NOMO-1 treated with dmso at 0.1 percent for 144 hours (cell line): Measurements from ENCODE around the gene DENND6B.

Experiments used
- DNase-seq: peaks from one replicate; lab custom pipeline; 2025; ENCODE audit not compliant: unreplicated experiment; lab: John Stamatoyannopoulos, UW

DENND6B gene

DNA sequence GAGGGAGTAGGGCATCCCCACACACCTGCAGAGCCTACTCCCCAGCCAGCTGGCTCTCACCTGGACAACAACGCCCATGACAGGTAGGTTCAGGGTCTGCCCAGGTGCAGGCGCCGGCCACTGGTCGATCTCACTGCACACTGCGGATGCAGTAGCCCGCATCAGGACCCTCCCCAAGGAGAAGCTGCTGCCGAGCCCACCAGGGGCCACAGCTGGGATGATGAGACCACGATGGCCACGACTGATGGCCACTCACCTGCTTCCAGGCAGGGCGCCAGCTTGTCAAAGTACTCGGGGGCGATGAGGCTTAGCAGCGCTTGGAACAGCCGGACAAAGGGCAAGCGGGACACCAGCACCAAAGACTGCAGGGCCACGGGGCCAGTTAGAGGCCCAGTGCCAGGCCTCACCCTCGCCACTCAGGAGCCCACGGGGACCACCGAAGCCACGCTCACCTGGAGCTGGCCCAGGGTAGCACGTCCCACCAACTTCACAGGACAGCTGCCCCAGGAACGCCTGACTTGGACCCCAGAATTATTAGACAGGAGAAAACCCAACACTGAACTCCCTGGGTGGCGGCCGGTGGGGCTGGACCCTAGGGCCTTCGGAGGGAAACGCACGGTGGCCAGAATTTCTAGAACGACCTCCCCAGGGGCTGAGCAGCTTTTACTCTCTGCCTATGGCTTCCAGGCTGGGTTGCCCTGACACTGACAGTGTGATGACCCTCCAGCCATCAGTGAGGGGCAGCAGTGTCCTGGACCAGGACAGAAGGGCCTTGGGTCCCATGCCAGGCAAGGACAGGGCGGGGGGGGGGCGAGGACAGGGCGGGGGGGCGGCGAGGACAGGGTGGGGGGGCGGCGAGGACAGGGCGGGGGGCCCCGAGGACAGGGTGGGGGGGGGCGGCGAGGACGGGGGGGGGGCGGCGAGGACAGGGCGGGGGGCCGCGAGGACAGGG, 10.4 kb downstream of the DENND6B start:
- no peak for DNase-seq

DNA sequence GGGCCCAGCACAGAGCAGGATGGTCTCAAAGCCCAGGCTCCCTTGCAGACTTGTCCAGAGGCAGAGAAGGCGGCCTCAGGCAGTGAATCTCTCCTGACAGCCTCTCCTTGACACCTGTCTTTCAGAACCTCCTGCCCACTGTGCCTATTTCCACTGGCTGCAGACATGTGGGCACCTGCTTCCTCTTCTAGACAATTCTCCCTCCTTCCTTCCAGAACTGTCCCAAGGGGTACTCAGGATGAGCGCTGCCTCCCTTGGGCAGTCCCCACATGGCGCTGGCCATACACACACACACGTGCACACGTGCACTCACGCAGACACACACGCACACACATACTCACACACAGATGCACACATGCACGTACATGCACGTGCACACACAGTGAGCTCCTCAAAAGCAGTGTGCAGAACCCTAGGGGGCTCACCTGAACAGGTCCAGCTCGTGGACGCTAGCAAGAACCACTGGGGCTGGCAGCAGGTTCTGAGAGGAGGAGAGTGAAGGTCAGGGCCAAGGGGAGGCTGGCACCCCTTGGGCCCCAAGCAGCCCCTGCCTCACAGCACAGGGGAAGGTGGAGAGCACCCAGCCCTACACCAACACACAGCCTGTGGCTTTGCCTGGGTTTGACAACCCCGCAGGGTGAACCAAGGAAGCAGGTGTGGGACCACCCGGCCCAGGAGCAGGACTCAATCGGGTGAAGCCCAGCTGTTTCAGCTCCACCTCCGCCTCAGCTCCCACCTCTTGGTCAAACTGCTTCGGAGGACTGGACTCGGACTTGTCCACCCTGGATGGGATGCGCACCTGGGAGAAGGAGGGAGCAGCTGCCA, 11.3 kb downstream of the DENND6B start:
- DNase-seq = no peak

DNA sequence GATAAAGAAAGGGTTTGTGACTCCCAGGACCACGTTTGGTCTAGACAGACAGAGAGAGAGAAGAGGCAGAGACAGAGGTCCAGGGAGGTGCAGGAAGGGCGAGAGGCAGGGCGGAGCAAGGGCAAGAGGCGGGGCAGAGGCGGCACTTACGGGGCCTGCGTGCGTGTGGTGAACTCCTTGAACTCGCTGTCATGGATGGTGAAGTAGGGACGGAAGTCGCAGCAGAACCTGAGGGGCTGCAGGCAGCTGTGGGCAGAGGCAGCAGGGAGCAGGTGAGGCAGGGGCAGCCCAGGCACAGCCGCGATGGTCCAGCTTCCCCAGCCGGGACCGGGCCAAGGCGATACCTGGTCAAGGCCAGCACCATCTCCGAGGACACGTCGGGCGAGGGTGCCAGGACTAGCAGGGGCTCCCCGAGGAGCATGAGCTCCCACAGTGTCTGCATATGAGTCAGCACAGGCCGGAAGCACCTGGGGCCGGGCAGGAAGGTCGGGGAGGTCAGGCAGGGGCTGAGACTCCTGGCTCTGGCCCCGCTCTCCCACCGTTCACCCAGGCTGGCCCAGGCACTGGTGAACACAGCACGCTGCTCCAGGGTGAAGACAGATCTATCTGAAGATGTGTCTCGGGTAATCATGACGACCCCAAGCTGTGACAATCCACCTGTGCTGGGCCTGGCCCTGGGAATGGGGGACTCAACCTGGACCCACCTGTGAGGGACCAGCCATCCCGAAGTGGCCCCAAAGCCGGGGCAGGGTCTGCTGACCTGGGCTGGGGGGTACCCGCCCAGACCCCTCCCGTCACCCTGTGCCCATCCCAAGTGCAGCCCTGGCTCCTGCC, 12.1 kb downstream of the DENND6B start:
- peak; percentile 92 for DNase-seq

DNA sequence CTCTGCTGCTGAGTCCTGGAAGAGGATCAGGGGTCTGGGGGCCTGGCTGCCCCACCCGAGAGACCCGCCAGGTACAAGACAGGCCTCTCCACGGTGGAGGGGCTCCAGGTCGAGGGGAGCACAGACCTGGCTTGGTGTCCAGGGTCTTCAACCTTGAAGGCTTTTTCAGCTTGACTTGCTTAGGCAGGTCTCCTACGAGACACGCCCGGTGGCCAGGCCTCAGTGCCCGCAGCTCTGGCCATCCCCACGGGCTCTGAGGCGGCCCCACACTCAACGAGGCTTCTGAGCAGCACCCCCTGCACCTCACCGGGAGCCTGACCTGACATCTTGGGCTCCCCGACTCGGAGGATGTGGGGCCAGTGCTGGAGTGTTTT, 12.7 kb downstream of the DENND6B start:
- no peak for DNase-seq

DNA sequence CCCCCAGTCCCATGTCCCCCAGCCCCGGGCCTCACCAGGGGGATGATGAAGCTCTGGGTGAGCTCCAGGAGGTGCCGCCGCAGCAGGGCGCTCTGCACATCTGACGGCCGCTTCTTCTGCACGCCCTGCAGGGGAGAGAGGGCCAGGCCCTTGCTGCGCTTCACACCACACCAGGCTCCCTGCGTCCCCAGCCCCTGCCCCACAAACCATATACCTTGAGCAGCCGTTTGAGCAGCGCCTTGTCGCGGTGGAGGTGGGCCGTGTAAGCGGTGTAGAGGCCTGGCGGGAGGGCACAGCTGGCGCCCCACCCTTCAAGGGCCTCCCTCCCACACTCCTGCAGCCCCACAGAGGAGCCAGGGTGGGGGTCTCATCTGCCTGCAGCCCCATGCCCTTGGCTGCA, 13.2 kb downstream of the DENND6B start:
- DNase-seq = no peak

DNA sequence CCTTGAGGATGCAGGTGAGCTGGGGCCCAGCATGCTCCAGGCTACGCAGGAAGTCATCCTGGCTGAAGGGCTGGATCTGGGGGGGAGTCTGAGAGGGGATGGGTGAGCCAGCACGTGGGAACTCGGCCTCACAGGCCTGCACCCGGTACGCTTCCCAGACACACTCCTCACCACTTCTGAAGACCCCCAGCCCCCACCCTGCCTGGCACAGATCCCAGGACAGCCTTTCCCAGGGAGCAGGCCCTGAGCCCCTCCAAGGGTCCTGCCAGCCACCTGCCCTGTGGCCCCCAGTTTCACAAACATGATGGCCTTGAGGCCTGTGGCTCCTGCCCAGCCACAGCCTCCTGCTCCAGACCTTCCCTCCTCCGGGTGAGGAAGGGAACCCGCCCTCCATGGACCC, 13.8 kb downstream of the DENND6B start:
- DNase-seq = no peak

DNA sequence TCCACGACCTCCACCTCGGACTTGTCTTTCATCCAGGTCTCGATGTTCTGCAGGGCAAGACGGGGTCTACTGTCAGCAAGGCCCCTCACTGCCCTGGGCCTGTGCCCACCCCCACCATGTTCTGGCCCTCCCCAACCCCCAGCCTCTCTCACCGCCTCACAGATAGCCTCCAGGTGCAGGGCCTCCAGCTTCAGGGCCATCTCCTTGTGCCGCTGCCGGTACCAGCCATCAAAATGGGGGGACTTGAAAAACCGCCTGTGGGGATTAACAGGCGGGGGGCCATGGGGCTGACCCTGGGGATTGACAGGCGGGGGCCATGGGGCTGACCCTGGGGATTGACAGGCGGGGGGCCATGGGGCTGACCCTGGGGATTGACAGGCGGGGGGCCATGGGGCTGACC, 14.4 kb downstream of the DENND6B start:
- DNase-seq = no peak

DNA sequence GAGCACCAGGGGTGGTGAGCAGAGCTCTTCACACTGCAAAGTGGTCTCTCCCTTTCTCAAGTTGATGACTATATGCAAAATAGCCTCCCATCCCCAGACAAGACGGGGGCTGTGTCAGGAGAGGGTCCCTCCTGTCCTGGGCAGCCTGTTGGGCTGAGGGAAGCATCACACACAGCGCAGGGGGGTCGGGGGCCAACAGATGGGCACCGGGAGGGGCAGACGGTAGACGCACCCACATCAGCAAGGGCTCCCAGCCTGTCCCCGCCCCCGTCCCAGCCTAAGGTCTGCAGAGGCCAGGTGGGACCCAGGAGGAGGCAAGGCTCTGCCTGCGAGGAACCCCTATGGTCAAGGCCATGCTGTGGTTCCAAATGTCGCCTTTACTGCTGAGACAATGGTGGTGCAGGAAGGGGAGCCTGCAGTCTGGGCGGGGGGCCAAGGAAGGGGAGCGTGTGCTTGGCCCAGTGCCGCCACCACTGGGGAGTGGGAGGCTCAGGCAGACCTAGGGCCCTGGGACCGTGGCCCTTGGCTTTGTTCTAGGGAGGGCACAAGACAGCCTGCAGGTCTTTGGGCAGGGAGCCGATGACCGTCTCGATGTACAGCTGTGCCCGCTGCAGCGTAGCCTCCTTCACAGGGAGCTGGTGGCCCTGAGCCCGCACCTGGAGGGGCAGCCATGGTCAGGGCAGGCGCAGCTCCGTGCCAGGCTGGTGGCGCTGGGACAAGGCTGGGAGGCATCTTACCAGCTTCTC, 15.0 kb downstream of the DENND6B start:
- no peak for DNase-seq

DNA sequence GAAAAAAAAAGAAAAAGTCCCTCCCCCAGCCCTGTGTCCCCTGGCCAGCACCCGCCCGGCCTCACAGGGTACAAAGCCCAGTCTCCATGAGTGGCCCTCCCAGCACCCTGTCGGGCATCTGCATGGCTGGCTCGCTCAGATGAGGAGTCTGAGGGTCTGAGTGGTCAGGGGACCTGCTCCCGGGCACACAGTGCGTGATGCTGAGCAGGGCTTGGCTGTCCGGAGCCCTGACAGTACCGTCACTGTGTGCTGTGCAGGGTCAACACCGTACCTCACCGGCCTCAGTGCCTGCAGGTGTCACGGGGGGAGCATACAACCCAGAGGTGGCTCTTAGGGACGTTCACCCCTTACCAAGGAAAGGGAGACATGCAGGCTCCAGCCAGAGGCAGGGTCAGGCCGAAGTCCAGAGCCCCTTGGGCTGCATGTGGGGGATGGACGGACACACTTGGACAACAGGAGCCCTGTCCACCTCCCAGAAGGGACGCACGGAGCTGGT, 15.8 kb downstream of the DENND6B start:
- DNase-seq = no peak

DNA sequence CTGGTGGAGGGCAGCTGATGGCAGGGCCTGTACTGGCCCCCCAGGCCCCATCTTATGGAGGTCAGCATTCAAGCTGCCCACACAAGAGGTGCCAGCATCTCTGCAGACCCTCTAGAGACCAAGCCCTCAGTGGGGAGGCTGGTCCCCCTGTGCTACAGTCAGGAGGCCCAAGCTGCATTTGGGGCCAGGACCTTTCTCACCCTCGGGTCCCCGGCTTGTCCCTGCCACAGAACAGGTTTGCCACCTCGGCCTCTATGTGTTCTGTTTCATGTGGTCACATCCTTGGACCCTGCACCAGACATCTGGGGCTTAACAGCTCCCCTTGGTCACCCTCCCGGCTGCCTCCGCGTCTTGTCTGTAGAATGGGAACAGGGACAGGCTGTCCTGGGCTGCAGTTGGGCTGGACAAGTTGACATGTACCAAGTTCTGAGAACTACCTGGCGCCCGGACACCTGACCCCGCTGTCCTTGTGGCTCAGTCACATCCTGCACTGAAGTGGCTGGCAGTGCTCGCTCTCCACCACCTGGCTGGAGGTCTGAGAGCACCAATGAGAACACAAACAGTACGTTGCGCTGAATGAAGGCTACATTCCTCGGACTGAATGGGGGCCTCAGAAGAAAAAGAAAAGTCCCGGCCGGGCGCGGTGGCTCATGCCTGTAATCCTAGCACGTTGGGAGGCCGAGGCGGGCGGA, 16.6 kb downstream of the DENND6B start:
- no peak for DNase-seq

DNA sequence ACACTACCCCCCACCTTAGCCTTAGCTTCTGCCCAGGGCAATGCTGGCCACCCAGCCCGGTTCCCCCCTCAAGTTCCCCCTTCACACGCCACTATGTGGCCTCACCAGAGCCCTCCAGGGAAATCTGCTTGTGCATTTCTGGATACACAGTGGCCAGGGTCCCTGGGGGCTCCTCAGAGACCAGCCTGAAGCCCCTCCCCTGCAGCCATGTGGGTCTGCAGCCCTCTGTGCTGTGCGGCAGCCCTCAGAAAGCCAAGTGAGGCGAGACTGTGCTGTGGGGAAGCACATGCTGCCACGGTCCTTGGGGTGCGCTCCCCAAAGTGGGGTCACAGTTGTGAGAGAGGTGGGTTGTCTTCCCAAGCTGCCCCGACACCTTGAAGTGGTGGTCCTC, 17.2 kb downstream of the DENND6B start:
- DNase-seq = no peak

DNA sequence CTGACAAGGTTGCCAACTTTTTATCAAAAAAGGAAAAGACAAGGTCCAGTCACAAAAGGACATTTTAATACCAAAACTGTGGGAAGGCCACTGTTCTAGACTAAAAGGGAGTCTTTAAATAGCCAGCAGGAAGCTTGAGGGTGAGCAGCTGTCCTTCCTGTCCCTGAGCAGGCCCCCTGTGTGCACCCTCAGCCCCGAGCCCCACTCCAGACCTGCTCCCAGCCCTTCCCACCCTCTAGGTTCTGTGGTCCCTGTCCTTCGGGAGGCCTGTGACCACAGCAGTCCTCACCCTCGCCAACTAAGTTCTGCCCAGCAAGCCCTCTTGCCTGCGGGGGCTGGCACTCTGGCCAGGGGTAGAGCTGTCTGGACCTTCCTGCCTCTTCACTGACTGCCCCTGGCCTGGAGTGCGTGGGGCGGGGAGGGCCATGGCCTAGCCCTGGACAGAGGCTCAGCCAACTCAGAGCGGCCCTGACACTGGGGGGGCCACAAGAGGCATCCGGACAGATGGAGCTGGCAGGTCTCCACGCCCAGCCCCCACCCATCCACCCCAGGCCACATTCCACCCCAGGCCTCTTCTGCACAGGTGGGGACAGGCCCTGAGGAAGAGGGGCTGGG, 17.7 kb downstream of the DENND6B start:
- no peak for DNase-seq

DNA sequence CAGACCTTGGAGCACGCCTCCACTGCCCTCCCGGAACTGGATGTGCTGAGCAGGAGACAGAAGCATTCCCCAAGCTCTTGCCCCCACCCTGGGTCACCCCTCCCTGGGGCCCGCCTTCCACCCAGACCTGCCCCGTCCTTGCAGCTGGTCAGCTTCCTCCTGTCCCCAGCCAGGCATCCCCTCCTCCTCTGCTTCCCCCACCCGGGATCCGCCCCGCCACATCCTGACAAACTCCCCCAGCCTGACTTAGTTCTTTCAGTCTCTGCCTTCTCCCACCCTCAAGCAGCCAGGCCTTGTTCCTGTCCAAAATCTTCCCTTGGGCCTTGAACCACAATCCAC, 18.2 kb downstream of the DENND6B start:
- peak; percentile 59 for DNase-seq

DNA sequence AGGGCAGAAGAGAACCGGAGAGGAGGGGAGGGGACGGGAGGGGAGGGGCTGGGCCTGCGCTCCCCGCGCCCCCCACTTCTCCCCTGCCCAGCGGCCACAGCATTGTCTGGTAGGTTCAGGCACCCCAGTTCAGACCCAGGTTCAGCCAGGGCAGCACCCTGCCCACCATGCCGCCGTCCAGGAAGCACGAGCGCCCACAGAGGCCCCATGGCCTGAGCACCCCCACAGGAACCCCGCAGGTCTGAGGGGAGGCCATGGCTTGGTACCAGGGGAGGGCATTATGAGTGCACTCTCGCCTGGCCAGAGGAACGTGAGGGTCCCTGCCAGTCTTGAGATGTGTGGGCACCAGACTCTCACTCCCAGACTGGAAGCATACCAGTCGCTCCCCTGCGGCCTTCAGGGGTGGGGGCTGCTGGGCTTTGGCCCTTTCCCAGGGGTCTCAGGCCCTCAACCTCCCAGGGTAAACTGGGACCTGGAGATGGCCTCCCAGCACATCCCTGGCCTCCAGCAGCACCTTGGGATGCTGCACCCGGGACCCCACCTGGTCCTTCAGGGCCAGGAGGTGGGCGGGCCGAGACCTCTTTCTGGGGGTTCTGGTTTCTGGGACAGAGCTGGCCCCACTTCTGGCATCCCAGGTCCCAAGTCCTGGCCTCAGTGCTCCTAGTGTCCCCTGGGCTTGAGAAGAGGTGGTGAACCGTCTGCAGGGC, 18.8 kb downstream of the DENND6B start:
- no peak for DNase-seq

DNA sequence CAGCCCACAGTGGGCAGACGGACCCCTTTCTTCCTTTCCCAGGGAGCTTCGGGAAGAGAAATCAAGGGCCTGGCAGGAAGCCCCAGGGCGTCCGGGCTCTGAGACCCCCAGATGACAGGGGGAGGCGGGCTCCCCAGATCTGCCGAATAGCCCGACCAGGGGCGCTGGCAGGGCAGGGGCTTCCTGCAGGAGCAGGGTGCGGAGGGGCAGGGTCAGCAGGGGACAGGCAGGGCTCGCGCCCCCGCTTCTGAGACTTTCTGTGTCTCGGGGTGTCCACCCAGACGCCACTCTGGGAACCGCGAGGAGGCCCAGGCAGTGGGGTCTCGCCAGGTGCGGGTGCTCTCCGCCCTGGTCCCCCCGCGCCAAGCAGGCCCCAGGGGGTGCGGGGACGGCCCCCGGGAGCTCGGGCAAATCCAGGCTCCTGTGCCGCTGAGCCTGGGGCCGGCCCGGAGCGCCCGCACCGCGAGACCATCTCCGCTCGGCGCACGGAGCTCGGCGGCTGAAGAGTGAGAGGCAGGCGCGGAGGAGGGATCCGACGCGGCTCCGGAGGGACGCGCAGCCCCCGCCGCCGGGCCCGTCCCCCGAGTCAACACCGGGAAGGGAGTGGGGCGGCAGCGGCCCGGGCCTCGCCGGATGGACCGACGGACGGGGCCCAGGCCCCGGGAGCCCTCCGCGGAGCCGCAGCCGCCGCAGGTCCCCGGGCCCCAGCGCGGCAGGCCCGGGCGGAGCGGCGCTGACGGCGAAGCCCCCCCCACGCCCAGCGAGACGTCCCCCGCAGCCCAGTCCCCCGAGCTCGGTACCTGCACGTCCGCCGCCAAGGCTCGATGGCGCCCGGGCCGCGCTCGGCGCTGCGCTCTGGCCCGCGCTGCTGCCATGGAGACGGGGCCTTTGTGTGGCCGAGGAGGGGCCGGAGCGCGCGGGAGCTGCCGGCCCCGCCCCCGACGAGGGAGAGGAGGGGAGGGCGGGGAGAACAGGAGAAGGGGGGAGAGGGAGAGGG, 19.8 kb downstream of the DENND6B start, which contains the start of gene PLXNB2:
TSS of gene PLXNB2 (minus strand) at position 894 of the 997 bp plus-strand sequence. CDS start 17,062 bp downstream, outside the sequence.
- peak; percentile 76 for DNase-seq

DNA sequence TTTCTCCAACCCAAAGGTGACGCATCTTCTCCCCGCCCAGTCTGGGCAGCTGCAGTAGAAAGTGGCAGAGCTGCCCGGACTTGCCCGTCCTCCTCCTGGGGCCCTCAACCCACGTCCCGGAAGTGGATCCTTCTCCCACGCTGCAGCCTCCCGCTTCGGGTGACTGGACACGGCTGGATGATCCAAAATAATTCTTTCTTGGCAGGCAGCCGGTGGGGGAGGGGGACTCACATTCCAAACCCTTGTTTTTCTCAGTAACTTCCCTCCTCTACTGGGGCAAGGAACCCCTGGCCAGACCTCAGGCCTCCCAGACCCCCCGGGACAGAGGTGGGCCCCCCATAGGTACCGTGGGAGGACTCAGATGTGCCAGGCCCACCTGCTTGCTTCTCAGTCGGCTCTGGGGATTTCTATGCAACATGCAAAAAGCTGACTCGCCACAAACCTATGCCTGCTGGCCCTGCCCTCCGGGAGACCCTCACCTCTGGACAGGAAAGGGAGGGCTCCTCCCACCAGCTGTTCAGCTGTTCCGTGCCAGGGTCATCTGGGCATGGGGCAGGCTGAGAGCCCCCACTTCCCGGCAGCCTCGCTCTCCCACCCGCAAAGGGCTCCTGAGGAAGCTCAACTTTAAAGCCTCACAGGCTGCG, 20.8 kb downstream of the DENND6B start:
- peak; percentile 83 for DNase-seq

DNA sequence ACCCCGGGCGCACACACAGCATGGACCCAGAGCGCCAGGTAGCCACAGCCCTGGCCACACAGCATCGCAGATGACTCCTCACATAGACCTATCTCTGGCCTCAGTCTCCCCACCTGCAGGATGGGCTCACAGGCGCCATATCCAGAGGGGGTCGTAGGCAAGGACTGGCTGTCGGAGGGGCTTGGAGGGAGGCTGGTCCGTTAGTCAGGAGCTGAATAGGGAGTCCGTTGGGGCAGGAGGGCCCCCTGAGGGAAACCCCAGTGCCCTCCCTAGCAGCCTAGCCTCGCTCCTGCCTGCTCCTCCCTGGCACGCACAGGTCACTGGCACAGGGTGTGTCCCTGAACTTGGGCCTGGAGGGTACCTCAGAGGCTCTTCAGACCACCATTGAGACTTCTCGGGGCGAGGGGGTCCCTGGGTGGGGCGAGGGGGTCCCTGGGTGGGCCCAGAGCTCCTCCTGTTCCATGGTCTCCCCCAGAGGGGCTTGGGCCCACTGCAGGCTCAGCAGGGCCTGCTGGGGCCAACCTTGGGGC, 21.4 kb downstream of the DENND6B start:
- no peak for DNase-seq
